Measurements from ENCODE around the gene PDZRN4.

DNA sequence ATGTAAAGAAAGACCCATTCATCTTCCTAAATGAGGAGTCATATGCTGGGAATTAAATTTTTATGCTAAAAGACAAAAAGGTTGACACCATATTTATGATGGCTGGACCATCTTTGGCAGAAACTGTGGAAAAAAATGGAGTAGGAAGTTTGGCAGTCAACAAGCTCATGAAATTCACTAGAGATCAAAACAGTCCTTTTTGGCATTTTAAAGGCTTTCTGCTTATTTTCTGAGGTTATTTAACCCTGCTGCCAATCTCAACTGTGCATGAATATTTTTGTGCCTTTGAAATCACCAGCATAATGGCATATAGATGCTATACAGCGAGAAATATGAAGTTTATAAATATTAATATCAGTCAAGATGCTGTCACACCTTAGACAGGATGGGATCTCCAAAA is 399.5 kb downstream of the PDZRN4 start:
- TF ChIP-seq, protein P1, sequence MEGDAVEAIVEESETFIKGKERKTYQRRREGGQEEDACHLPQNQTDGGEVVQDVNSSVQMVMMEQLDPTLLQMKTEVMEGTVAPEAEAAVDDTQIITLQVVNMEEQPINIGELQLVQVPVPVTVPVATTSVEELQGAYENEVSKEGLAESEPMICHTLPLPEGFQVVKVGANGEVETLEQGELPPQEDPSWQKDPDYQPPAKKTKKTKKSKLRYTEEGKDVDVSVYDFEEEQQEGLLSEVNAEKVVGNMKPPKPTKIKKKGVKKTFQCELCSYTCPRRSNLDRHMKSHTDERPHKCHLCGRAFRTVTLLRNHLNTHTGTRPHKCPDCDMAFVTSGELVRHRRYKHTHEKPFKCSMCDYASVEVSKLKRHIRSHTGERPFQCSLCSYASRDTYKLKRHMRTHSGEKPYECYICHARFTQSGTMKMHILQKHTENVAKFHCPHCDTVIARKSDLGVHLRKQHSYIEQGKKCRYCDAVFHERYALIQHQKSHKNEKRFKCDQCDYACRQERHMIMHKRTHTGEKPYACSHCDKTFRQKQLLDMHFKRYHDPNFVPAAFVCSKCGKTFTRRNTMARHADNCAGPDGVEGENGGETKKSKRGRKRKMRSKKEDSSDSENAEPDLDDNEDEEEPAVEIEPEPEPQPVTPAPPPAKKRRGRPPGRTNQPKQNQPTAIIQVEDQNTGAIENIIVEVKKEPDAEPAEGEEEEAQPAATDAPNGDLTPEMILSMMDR (IDR thresholded peaks at IDR 0.05) = no peak
- TF ChIP-seq EP300 (IDR thresholded peaks at IDR 0.05) (no peak), POLR2A (IDR thresholded peaks at IDR 0.05) (no peak), POLR2AphosphoS5 (IDR thresholded peaks at IDR 0.05) (no peak)
